Measurements from ENCODE around the gene BCL3. TPM values are rescaled to one million over a fixed set of nuclear protein-coding genes. Genes with fewer than 3 reads are reported as not detected.
A peak's percentile ranks its signal among the peaks of the same experiment; 100 is the strongest.

Gene BCL3
- total RNA-seq, 1 experiment from 2014 or later = 3.9 TPM

DNA sequence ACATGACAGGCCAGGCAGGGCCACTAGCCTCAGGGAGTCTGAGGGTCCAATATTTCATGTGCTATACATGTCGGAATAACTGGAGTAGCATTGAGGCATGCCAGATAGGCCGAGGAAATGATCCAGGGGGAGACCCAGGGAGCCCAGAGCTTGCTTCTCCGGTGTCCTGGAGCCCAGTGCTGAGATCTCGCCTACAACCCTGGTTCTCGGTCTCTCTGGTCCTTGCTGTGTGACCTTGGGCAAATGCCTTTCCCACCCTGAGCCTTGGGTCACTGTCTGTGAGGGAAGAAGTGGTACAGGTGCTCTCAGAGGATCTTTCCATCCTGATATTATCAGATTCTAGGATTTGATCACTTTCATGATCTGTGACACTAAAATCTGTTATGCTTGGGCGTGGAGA is 40.5 kb downstream of the BCL3 start:
- no peaks in the 10 kb centered on the region for H3K36me3 ChIP-seq
- no peak overlapping the region for H3K4me3 ChIP-seq
- H3K27me3 ChIP-seq (replicated peaks) = no peaks in the 10 kb centered on the region
- H3K9me3 ChIP-seq (replicated peaks) = no peaks in the 10 kb centered on the region
- no peak for DNase-seq (ENCODE audit: low read depth in 1 of 2, low spot score in 2 of 2)
- peaks cover 6% of the 10 kb centered on the region for H3K4me1 ChIP-seq (replicated peaks)
- no peak overlapping the region for H3K27ac ChIP-seq

DNA sequence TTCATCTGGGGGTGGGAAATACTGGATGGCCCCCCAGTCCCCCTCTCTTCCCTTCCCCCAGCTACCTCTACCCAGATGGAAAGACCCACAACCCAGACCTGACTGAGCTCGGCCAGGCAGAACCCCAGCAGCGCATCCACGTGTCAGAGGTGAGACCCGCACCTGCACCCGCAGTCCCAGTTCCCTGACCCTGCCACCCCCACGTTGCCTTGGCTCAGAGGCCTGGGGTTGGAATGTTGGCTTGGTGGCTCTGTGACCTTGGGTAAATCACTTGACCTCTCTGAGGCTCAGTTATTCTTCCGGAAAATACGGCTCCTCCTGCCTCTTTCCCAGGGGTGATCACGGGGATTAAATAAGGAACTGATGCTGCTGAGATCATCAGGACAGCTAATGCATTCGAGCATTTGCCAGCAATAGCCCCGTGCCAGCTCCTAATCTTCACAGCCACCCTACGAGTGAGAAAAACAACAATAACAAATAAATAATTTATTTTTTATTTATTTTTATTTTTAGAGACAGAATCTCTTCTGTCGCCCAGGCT is 41.5 kb downstream of the BCL3 start:
- no peaks in the 10 kb centered on the region for H3K27me3 ChIP-seq (replicated peaks)
- H3K4me3 ChIP-seq = no peak overlapping the region
- H3K4me1 ChIP-seq (replicated peaks) = no peaks in the 10 kb centered on the region
- no peaks in the 10 kb centered on the region for H3K9me3 ChIP-seq (replicated peaks)
- H3K36me3 ChIP-seq = no peaks in the 10 kb centered on the region
- DNase-seq (ENCODE audit: low read depth in 1 of 2, low spot score in 2 of 2) = no peak
- no peak overlapping the region for H3K27ac ChIP-seq

- Histone ChIP-seq H3K4me1 (replicated peaks) (peaks cover 12% of the 10 kb centered on the region), H3K9me3 (replicated peaks) (no peaks in the 10 kb centered on the region), H3K36me3 (no peaks in the 10 kb centered on the region), H3K4me3 (no peak overlapping the region), H3K27me3 (replicated peaks) (no peaks in the 10 kb centered on the region), H3K27ac (no peak overlapping the region)
- DNase-seq (ENCODE audit: low read depth in 1 of 2, low spot score in 2 of 2) = no peak
Observed at GRCh38 chr19:44792281-44792680, 43.8 kb downstream of the BCL3 start.

- Histone ChIP-seq H3K4me3 (no peak overlapping the region), H3K4me1 (replicated peaks) (peaks cover 26% of the 10 kb centered on the region), H3K36me3 (no peaks in the 10 kb centered on the region), H3K27ac (no peak overlapping the region), H3K27me3 (replicated peaks) (no peaks in the 10 kb centered on the region), H3K9me3 (replicated peaks) (no peaks in the 10 kb centered on the region)
- DNase-seq (ENCODE audit: low read depth in 1 of 2, low spot score in 2 of 2) = no peak
Observed at GRCh38 chr19:44794610-44795009, 46.1 kb downstream of the BCL3 start.

- H3K27me3 ChIP-seq (replicated peaks) = no peaks in the 10 kb centered on the region
- H3K9me3 ChIP-seq (replicated peaks) = no peaks in the 10 kb centered on the region
- no peak for DNase-seq (ENCODE audit: low read depth in 1 of 2, low spot score in 2 of 2)
- peaks cover 34% of the 10 kb centered on the region for H3K4me1 ChIP-seq (replicated peaks)
- H3K36me3 ChIP-seq = no peaks in the 10 kb centered on the region
- no peak overlapping the region for H3K4me3 ChIP-seq
- no peak overlapping the region for H3K27ac ChIP-seq
Observed at GRCh38 chr19:44795398-44795987, 47.0 kb downstream of the BCL3 start.

DNA sequence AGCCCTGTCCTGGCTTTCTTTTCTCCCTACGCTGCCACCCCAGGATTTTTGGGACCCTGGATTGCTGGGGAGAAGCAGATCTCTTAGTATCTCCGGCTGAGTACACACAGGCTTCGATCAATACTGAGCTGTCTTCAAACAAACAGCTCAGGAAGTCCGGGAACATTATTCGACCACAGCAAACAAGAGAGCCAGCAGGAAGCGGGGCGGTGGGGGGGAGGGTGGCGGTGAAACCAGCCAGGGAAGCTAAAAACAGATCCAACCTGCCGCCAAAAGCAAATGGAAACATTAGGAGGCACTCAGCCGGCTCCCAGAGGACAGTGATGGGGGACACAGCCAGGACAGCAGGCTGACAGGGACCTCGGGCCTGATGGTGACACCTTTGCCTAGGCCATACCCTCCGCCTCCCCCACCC is 48.2 kb downstream of the BCL3 start:
- DNase-seq (ENCODE audit: low read depth in 1 of 2, low spot score in 2 of 2) = no peak
- peaks cover 34% of the 10 kb centered on the region for H3K4me1 ChIP-seq (replicated peaks)
- H3K36me3 ChIP-seq = no peaks in the 10 kb centered on the region
- H3K27me3 ChIP-seq (replicated peaks) = no peaks in the 10 kb centered on the region
- H3K27ac ChIP-seq = no peak overlapping the region; the same call in 1 of the 2 replicates
- H3K4me3 ChIP-seq = no peak overlapping the region
- no peaks in the 10 kb centered on the region for H3K9me3 ChIP-seq (replicated peaks)

- Histone ChIP-seq H3K4me3 (no peak overlapping the region), H3K4me1 (replicated peaks) (peaks cover 34% of the 10 kb centered on the region), H3K36me3 (no peaks in the 10 kb centered on the region), H3K9me3 (replicated peaks) (no peaks in the 10 kb centered on the region), H3K27ac (peak overlapping the region; percentile 27; the same call in 1 of the 2 replicates), H3K27me3 (replicated peaks) (no peaks in the 10 kb centered on the region)
- DNase-seq (ENCODE audit: low read depth in 1 of 2, low spot score in 2 of 2) = no peak
Observed at GRCh38 chr19:44799627-44800346, 51.3 kb downstream of the BCL3 start.

DNA sequence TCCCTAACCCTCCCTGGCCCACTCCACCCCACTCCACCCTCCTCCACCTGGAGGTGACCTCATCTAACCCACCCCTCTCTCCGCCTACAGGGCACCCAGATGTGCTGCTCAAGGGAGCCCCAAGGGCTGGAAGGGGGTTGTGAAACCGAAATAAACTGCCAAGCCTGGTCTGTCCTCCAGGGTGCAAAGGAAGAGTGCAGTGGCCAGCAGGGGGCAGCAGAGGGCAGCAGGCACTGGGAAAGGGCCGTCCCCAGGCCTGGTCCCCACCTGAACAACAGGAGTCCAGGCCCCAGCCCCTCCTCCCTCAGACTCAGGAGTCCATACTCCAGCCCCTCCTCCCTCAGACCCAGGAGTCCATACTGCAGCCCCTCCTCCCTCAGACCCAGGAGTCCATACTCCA is 52.0 kb downstream of the BCL3 start:
- Histone ChIP-seq H3K27ac (no peak overlapping the region), H3K27me3 (replicated peaks) (no peaks in the 10 kb centered on the region), H3K4me3 (no peak overlapping the region), H3K36me3 (no peaks in the 10 kb centered on the region), H3K9me3 (replicated peaks) (no peaks in the 10 kb centered on the region), H3K4me1 (replicated peaks) (peaks cover 34% of the 10 kb centered on the region)
- peak; percentile 71 to 89 for DNase-seq (ENCODE audit: low read depth in 1 of 2, low spot score in 2 of 2)

GRCh38 chr19:44803442-44804428 is 55.2 kb downstream of the BCL3 start:
- Histone ChIP-seq H3K9me3 (replicated peaks) (no peaks in the 10 kb centered on the region), H3K27me3 (replicated peaks) (no peaks in the 10 kb centered on the region), H3K27ac (no peak overlapping the region), H3K4me3 (no peak overlapping the region), H3K36me3 (no peaks in the 10 kb centered on the region), H3K4me1 (replicated peaks) (peaks cover 36% of the 10 kb centered on the region)
- DNase-seq (ENCODE audit: low read depth in 1 of 2, low spot score in 2 of 2) = no peak

DNA sequence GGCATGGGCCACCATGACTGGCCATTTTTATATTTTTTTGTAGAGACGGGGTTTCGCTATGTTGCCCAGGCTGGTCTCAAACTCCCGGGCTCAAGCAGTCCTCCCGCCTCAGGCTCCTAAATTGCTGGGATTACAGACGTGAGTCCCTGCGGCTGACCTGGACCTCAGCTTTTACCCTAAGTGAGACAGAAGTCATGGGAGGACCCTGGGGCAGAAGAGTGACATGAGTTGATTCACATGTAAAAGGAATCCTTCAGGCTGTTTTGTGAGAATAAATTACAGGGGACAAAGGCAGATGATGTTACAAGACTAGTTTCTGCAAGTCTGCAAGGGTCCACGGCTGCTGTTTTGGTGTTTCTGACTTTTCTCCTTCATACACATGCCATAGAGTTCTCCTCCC is 57.8 kb downstream of the BCL3 start:
- Histone ChIP-seq H3K27ac (no peak overlapping the region), H3K9me3 (replicated peaks) (no peaks in the 10 kb centered on the region), H3K36me3 (peaks cover 9% of the 10 kb centered on the region), H3K4me3 (no peak overlapping the region), H3K4me1 (replicated peaks) (peaks cover 34% of the 10 kb centered on the region), H3K27me3 (replicated peaks) (no peaks in the 10 kb centered on the region)
- DNase-seq (ENCODE audit: low read depth in 1 of 2, low spot score in 2 of 2) = no peak

- Histone ChIP-seq H3K27ac (peak overlapping the region; percentile 82; the same call in 1 of the 2 replicates), H3K4me1 (replicated peaks) (peaks cover 34% of the 10 kb centered on the region), H3K9me3 (replicated peaks) (no peaks in the 10 kb centered on the region), H3K36me3 (peaks cover 18% of the 10 kb centered on the region), H3K4me3 (no peak overlapping the region), H3K27me3 (replicated peaks) (no peaks in the 10 kb centered on the region)
- DNase-seq (ENCODE audit: low read depth in 1 of 2, low spot score in 2 of 2) = no peak
Observed at GRCh38 chr19:44807162-44807561, 58.7 kb downstream of the BCL3 start.

DNA sequence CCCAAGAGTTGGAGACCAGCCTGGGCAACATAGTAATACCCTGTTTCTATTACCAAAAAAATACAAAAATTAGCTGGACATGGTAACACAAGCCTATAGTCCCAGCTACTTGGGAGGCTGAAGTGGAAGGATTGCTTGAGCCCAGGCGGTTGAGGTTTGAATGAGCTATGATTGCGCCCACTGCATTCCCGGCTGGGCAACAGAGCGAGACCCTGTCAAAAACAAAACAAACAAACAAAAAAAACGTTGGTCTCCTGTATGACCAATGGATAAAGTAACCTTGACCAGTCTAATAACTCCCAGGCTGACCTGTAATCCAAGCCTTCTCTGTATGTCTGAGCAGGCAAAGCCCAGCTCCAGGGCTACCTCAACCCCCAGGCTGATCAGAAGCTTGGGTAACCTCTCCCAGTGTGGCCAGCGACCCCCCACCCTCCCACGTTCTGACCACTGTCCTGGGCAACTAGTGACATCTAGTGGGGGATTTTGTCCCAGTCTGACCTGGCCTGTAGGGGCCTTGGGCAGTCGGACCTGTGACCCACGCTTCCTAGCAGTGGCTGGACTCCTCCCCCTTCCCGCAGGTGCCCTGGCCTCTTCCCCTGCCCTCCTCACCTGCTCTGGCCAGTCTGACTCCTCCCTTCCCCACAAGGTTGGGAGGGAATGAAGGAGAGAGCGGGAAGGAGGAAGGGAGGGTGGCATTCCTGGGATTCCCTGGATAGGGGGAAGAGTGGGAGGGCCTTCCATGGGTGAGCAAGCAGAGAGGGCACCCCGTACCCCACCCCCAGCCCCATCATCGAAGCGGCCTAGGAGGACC is 59.3 kb downstream of the BCL3 start:
- peak overlapping the region; percentile 76; the same call in 1 of the 2 replicates for H3K4me3 ChIP-seq
- peak overlapping the region; percentile 82 for H3K27ac ChIP-seq
- no peaks in the 10 kb centered on the region for H3K9me3 ChIP-seq (replicated peaks)
- peaks cover 23% of the 10 kb centered on the region for H3K36me3 ChIP-seq
- peaks cover 34% of the 10 kb centered on the region for H3K4me1 ChIP-seq (replicated peaks)
- peak; percentile 79 to 82 for DNase-seq (ENCODE audit: low read depth in 1 of 2, low spot score in 2 of 2)
- H3K27me3 ChIP-seq (replicated peaks) = no peaks in the 10 kb centered on the region

Data from SJSA1 (cell line).